Uterus (tissue), 4 donors: ENCODE data around the gene ASB15. TPM values are rescaled to one million over a fixed set of nuclear protein-coding genes. Genes with fewer than 3 reads are reported as not detected.

ENCODE experiments used
- DNase-seq, 2 donors: peaks; one replicate each; pipeline ENCODE4 v3.0.0-alpha.2; 2019 to 2020
- H3K27ac ChIP-seq, 2 donors: fragments of 200-600 bp; sonication (generic); 1 replicate in 1 of 2; 2 replicates in 1 of 2; pipeline ENCODE4 v1.5.1; 2016 to 2018
- H3K27me3 ChIP-seq, 2 donors: fragments of 200-600 bp; sonication (generic); one replicate each; pipeline ENCODE4 v1.5.1; 2018 to 2019; ENCODE audit warnings: control low read depth in 1 of 2
- H3K36me3 ChIP-seq, 2 donors: fragments of 200-600 bp; sonication (generic); one replicate each; pipeline ENCODE4 v1.5.1; 2019; ENCODE audit warnings: control low read depth in 1 of 2
- H3K4me1 ChIP-seq, 2 donors: fragments of 200-600 bp; sonication (generic); one replicate each; pipeline ENCODE4 v1.5.1; 2018 to 2019; ENCODE audit warnings: control low read depth in 1 of 2
- H3K4me3 ChIP-seq, 2 donors: fragments of 200-600 bp; sonication (generic); 1 replicate in 1 of 2; 2 replicates in 1 of 2; pipeline ENCODE4 v1.5.1; 2018 to 2019; ENCODE audit warnings: mild to moderate bottlenecking in 1 of 2
- H3K9me3 ChIP-seq, 2 donors: fragments of 200-600 bp; sonication (generic); one replicate each; pipeline ENCODE4 v1.5.1; 2019; ENCODE audit warnings: control low read depth in 1 of 2
- CTCF ChIP-seq, 4 experiments: fragments of 200-600 bp in 2 of 4; fragments of 450-650 bp in 2 of 4; sonication (generic) in 2 of 4; IDR thresholded peaks; one replicate each; pipeline ENCODE4 v1.5.1; 2016 to 2019; ENCODE audit warnings: antibody characterized with exemption in 4 of 4, mild to moderate bottlenecking in 2 of 4, moderate library complexity in 1 of 4
- POLR2A ChIP-seq, 2 donors: fragments of 450-650 bp; IDR thresholded peaks; one replicate each; pipeline ENCODE4 v1.6.1; 2016; ENCODE audit warnings: antibody characterized with exemption in 2 of 2, mild to moderate bottlenecking in 1 of 2, moderate library complexity in 1 of 2
- intact Hi-C: fragments of 100-400 bp; cut with DNase I; formaldehyde crosslinking; loops from one replicate; pipeline ENCODE4 v1.15.1; 2023; ENCODE audit warnings: low total_unique reads
- total RNA-seq, 4 donors: library from RNA; depleted of rRNA in 3 of 4; stranded (reverse); fragments of >200 nt in 3 of 4; gene quantifications; one replicate each; pipeline versions ENCODE4 v1.1.0 to v1.2.4, GENCODE V29; 2014 to 2023
- donor health status: DM: yes; HTN: yes; CAD: no.

Gene ASB15
- total RNA-seq, 4 donors from 2014 or later = not detected

GRCh38 chr7:123579416-123579815 is 22.2 kb upstream of the ASB15 start:
- intact Hi-C loops = no loop called here
- no peaks in the 10 kb centered on the region for H3K9me3 ChIP-seq
- no peaks in the 10 kb centered on the region for H3K36me3 ChIP-seq
- no peak overlapping the region for H3K4me3 ChIP-seq
- no peak for DNase-seq
- H3K27me3 ChIP-seq = no peaks in the 10 kb centered on the region
- H3K27ac ChIP-seq = no peak overlapping the region
- TF ChIP-seq CTCF (IDR thresholded peaks at IDR 0.05) = no peak
- TF ChIP-seq POLR2A (IDR thresholded peaks at IDR 0.05) = no peak
- H3K4me1 ChIP-seq = no peaks in the 10 kb centered on the region

GRCh38 chr7:123580406-123581161 is 21.0 kb upstream of the ASB15 start:
- Histone ChIP-seq H3K36me3 (no peaks in the 10 kb centered on the region), H3K9me3 (no peaks in the 10 kb centered on the region), H3K27ac (no peak overlapping the region), H3K4me1 (no peaks in the 10 kb centered on the region), H3K27me3 (no peaks in the 10 kb centered on the region), H3K4me3 (no peak overlapping the region)
- intact Hi-C loops = no loop called here
- no peak for DNase-seq
- TF ChIP-seq POLR2A (IDR thresholded peaks at IDR 0.05) = no peak
- TF ChIP-seq CTCF (IDR thresholded peaks at IDR 0.05) = peak; percentile 33 to 53 (median 36)

GRCh38 chr7:123581162-123581459 is 20.5 kb upstream of the ASB15 start:
- Histone ChIP-seq H3K9me3 (no peaks in the 10 kb centered on the region), H3K36me3 (no peaks in the 10 kb centered on the region), H3K4me3 (no peak overlapping the region), H3K27me3 (no peaks in the 10 kb centered on the region), H3K4me1 (no peaks in the 10 kb centered on the region), H3K27ac (no peak overlapping the region)
- DNase-seq = no peak
- TF ChIP-seq CTCF (IDR thresholded peaks at IDR 0.05) (no peak), POLR2A (IDR thresholded peaks at IDR 0.05) (no peak)
- intact Hi-C loops = no loop called here

- TF ChIP-seq POLR2A (IDR thresholded peaks at IDR 0.05) (no peak), CTCF (IDR thresholded peaks at IDR 0.05) (no peak)
- Histone ChIP-seq H3K4me1 (no peaks in the 10 kb centered on the region), H3K36me3 (no peaks in the 10 kb centered on the region), H3K27me3 (no peaks in the 10 kb centered on the region), H3K4me3 (no peak overlapping the region), H3K27ac (no peak overlapping the region), H3K9me3 (no peaks in the 10 kb centered on the region)
- DNase-seq = no peak
- intact Hi-C loops = no loop called here
Measured at GRCh38 chr7:123583821-123584220, 17.8 kb upstream of the ASB15 start.

GRCh38 chr7:123588376-123588775 is 13.2 kb upstream of the ASB15 start:
- intact Hi-C loops = no loop called here

More at GRCh38 chr7:123588376-123588775, 13.2 kb upstream of the ASB15 start:
- no peaks in the 10 kb centered on the region for H3K9me3 ChIP-seq
- TF ChIP-seq POLR2A (IDR thresholded peaks at IDR 0.05) (no peak), CTCF (IDR thresholded peaks at IDR 0.05) (no peak)
- H3K27ac ChIP-seq = no peak overlapping the region
- no peaks in the 10 kb centered on the region for H3K36me3 ChIP-seq
- no peak overlapping the region for H3K4me3 ChIP-seq
- H3K4me1 ChIP-seq = no peaks in the 10 kb centered on the region
- H3K27me3 ChIP-seq = no peaks in the 10 kb centered on the region
- no peak for DNase-seq
